Endothelial cell of hepatic sinusoid (primary cell): ENCODE results near the gene GOLGA6L26.
"Not testable (repeated sequence)": the region's sequence is repeated elsewhere in the genome, so short reads cannot be mapped to it uniquely, and the experiment has no call there.

Source experiments
- in situ Hi-C: cut with HindIII; loops from 2 replicates; pipeline ENCODE4 v1.10.0; 2017; ENCODE audit warnings: low sequenced_read_pairs

GOLGA6L26 gene

GRCh38 chr15:23334096-23334495, at the start of gene GOLGA6L26:
Gene GOLGA6L26 (minus strand): TSS chr15:23334196. CDS start chr15:23334135, 61 bp downstream.
- in situ Hi-C loops: not testable (repeated sequence)

GRCh38 chr15:23381192-23381591, 47.2 kb upstream of the GOLGA6L26 start:
- in situ Hi-C loops: not testable (repeated sequence)

DNA sequence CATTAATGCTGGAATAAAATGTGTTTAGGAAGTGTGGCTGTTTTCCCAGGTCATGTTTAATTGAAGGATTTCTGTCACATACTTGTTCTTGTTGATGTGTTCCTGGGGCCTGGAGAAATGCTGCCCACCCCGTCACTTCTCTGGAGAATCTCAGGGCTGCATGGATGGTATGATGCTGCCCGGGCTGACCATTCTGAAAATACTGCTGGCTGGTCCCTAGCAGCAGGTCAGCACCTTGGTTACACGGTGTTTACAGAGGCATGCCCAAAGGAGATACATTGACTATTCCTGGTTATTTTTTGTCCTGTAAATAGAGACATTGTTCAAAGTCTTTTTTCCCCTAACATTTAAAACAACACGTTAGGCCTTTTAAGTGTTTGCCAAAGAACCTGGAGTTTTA, 46.7 kb upstream of the GOLGA6L26 start:
- in situ Hi-C loops: not testable (repeated sequence)

DNA sequence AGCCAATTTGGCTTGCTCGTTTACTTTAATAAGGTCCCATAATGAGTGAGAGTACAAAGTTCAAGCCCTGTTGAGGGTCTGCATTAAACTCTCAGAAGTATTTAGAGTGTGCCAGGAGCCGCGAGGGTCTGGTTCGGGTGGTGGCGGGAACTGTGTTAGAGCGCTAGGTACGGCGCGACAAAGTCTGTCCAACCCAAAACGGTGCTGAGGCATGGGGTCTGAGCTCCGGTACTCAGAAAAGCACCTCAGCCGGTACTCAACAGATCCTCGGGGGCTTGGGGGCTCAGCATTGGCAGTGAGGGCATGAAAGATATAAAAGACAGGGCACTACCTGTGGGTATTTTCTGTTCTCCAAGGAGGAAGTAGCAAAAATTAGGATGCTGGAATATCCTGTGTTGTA, 45.0 kb upstream of the GOLGA6L26 start:
- in situ Hi-C loops: not testable (repeated sequence)

DNA sequence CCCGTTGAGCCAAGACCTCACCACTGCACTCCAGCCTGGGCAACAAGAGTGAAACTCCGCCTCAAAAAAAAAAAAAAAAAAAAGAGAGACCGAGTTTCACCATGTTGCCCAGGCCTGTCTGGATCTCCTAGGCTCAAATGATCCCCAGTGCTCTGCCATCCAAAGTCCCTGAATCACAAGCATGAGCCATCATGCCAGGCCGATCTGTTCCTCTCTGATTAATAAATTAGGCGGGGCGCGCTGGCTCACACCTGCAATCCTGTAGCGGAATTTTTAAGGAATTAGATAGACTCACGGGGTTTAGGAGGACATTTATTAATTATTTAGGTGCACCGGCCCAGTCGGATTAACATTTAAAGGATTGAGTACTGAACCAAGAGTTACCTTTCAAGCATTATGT, 40.2 kb upstream of the GOLGA6L26 start:
- in situ Hi-C loops: not testable (repeated sequence)

GRCh38 chr15:23372891-23373600, 39.0 kb upstream of the GOLGA6L26 start:
- in situ Hi-C loops: not testable (repeated sequence)

DNA sequence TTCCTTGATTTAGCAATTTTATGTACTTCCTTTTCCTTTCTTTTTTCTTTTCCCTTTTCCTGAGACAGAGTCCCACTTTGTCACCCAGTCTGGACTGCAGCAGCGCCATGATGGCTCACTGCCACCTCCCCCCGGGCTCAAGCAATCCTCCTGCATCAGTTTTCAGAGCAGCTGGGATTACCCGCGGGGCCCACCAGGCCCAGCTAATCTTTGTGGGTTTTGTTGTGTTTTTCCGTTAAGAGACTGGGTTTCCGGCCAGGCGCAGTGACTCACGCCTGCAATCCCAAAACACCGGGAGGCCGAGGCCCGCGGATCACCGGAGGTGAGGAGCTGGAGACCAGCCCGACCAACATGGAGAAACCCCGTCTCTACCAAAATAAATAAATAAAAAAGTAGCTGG, 38.3 kb upstream of the GOLGA6L26 start:
- in situ Hi-C loops: no loop called here

DNA sequence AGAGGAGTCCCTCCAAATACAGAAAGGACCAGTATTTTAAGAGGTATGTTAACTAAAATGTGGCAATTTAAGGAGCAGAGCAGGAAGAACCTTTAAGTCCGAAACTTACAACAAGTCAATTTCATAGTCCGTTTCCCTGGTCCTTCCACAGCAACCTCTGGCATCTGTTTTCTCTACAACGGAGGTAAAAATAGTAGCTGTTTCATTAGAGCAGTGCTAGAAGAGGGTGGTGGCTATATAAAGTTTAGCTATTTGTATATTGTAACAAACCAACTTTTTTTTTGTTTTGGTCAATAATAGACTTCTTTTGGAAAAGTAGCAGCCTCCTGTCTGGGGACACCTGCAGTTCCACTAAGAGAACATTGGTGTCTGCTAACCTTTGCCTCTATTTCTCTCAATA, 37.9 kb upstream of the GOLGA6L26 start:
- in situ Hi-C loops: not testable (repeated sequence)

- in situ Hi-C loops: not testable (repeated sequence)
Observed at GRCh38 chr15:23371134-23371533, 37.1 kb upstream of the GOLGA6L26 start.

DNA sequence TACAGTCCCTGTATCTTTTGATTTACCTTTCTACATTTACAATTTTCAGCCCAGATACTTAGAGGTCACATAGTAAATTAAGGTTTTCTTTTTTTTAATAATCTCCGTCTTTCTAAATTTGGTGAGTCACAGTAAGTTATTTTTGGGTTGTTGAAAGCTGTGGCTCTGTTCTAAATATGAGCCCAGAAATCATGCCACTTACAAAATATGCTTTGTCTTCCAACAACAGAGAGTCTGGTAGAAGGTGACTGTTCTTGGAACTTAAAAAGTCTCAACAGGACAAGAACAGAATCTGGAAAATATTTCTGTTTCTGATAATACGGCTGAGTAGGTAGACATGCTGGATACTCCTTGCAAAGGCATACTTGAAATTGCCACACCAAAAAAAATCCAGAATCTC, 36.6 kb upstream of the GOLGA6L26 start:
- in situ Hi-C loops: no loop called here

- in situ Hi-C loops: not testable (repeated sequence)
Observed at GRCh38 chr15:23364261-23364660, 30.3 kb upstream of the GOLGA6L26 start.

DNA sequence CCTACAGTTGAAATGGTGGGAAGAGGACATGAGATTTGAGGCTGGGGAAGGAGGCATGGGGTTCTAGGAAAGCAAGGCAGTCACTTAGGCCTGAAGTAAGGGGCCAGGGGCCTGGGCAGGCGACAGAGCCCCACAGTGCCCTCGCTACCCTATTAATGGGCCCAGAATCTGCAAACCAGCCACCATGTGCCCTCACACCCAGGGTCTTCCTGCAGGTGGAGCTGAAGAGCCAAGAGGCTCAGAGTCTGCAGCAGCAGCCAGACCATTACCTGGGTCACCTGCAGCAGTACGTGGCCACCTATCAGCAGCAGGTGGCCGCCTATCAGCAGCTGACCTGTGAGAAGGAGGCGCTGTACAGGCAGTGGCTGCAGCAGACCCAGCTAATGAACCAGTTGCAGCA, 28.6 kb upstream of the GOLGA6L26 start:
- in situ Hi-C loops: not testable (repeated sequence)

GRCh38 chr15:23354448-23354847, 20.5 kb upstream of the GOLGA6L26 start, which contains the start of gene GOLGA8S:
Gene GOLGA8S (plus strand): TSS chr15:23354748. CDS start chr15:23354810, 62 bp downstream.
- in situ Hi-C loops: not testable (repeated sequence)

DNA sequence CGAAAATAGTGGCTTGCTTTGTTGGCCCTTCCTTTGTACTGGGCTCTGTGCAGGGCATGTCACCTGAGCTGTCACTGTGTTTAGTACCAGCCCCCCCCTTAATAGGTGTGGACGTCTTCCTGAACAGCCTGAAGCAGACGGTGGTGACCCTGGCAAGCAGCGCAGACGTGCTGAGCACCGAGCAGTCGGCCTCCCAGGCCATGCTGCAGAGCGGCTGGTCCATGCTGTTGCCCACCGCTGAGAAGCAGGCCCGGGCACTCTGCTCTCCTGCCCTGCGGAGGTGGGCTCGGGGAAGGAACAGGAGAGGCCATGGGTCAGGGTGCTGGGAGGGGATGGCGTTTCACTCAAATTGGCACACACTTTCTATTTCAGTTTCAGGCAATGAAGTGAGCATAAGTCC, 22.8 kb downstream of the GOLGA6L26 start:
- in situ Hi-C loops: not testable (repeated sequence)

DNA sequence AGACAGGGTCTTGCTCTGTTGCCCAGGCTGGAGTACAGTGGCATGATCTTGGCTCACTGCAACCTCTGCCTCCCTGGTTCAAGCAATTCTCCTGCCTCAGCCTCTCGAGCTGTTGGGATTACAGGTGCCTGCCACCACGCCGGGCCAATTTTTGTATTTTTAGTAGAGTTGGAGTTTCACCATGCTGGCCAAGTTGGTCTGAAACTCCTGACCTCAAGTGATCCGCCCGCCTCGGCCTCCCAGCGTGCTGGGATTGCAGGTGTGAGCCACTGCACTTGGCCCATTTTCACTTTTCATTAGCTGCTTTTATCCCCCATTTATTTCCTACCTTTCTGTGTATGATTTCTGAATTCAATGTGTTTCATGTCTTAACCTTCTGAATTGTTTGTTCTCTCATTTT, 28.1 kb downstream of the GOLGA6L26 start:
- in situ Hi-C loops: not testable (repeated sequence)

- in situ Hi-C loops: not testable (repeated sequence)
Observed at GRCh38 chr15:23304805-23305204, 29.2 kb downstream of the GOLGA6L26 start.

GRCh38 chr15:23304267-23304666, 29.7 kb downstream of the GOLGA6L26 start:
- in situ Hi-C loops: not testable (repeated sequence)

- in situ Hi-C loops: not testable (repeated sequence)
Observed at GRCh38 chr15:23303654-23304053, 30.3 kb downstream of the GOLGA6L26 start.

DNA sequence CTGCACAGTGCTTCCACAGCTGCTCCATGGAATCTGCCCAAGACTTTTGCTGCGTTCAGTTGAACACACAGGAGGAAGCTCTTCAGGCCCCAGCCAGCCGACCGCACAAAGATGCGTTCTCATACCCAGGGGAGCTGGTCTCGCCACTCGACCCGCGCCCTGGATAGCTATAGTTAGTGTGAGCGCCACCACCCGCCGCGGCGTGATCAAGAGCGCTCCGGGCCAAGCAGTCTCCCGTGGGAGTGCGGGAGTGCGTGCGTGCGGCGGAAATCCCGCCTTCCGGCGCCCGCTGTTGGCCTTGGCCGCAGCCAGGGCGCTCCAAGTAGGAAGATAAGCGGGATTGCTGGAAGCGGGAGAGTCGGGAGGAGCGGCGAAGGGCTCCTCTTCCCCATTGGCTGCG, 30.8 kb downstream of the GOLGA6L26 start:
- in situ Hi-C loops: not testable (repeated sequence)
